Measurements from ENCODE around the gene PYGM. TPM values are rescaled to one million over a fixed set of nuclear protein-coding genes. Genes with fewer than 3 reads are reported as not detected.

Gene PYGM
- total RNA-seq, 4 donors from 2014 or later: 2.1 to 25.9 (median 12.2) TPM

DNA sequence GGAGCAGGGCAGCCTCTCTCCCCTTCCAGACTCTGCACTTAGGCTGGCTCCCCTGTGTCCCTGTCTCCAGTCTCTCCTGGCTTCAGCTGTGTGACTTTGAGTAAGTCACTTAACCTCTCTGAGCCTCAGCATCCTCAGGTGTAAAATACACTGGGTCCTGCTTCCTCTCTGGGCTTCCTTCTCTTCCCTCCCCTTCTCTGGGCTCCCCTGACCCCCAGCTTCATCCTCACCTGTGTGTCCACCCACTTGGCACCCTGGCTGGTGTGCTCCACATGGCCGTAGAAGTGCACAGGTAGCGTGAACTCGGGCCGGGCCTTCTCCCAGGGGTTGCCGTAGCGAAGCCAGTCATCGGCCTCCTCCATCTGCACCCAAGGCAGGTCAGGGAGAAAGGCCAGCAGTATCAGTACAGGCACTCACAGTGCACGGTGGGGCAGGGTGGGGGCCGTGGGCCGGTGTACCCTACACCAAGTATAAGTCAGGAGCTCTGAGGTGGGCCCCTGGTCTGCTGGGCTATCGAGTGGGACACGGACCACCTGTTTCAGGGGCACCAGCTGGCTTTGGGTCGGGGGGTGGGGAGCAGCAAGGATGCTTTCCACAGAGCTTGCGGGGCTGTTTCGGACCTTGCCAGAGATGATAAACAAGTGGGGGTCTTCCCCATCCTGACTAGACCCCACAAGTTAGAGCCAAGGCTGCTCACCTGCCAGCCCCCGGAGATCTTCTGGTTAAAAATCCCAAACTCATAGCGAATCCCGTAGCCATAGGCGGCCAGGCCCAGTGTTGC is 2.0 kb downstream of the PYGM start:
- ATAC-seq (ENCODE audit: low FRiP score): no peak
- TF ChIP-seq, protein P1, sequence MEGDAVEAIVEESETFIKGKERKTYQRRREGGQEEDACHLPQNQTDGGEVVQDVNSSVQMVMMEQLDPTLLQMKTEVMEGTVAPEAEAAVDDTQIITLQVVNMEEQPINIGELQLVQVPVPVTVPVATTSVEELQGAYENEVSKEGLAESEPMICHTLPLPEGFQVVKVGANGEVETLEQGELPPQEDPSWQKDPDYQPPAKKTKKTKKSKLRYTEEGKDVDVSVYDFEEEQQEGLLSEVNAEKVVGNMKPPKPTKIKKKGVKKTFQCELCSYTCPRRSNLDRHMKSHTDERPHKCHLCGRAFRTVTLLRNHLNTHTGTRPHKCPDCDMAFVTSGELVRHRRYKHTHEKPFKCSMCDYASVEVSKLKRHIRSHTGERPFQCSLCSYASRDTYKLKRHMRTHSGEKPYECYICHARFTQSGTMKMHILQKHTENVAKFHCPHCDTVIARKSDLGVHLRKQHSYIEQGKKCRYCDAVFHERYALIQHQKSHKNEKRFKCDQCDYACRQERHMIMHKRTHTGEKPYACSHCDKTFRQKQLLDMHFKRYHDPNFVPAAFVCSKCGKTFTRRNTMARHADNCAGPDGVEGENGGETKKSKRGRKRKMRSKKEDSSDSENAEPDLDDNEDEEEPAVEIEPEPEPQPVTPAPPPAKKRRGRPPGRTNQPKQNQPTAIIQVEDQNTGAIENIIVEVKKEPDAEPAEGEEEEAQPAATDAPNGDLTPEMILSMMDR (IDR thresholded peaks at IDR 0.05): no peak
- no peak for DNase-seq (ENCODE audit: low spot score)

DNA sequence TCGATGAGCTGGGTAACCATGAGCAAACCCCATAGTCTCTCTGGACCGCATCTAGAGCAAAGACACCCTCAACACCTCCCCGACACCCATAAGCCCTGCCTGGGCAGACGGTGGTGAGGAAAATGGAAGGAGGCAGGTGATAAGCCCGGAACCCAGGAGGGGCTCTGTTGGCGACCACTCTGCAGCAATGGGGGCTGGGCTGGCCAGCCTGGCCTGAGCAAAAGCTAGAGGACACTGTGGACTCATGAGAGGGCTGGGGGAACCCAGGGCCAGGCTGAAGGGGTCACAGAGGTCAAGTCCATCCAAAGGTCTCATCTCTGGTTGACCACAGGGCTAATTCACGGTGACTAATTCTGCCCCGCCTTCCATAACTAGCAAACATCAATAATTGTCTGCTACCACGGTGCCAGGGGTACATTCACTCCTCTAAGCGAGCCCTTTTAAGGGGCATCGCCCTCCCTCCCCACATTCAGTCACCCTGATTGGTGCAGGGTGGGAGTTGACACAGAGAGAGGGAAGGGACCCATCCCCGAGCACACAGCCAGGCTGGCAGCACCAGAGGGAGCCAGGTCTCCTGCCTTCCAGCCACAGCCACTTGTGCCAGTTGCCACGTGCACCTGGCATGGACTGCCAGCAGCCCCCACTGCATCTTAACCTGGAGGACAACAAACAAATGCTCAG is 4.0 kb downstream of the PYGM start:
- no peak for DNase-seq (ENCODE audit: low spot score)
- no peak for ATAC-seq (ENCODE audit: low FRiP score)
- TF ChIP-seq, protein P1 (IDR thresholded peaks at IDR 0.05): no peak

- DNase-seq (ENCODE audit: low spot score) (no peak), ATAC-seq (ENCODE audit: low FRiP score) (no peak)
- TF ChIP-seq, protein P1 (IDR thresholded peaks at IDR 0.05): no peak
Observed at GRCh38 chr11:64754919-64755662, 4.7 kb downstream of the PYGM start.

DNA sequence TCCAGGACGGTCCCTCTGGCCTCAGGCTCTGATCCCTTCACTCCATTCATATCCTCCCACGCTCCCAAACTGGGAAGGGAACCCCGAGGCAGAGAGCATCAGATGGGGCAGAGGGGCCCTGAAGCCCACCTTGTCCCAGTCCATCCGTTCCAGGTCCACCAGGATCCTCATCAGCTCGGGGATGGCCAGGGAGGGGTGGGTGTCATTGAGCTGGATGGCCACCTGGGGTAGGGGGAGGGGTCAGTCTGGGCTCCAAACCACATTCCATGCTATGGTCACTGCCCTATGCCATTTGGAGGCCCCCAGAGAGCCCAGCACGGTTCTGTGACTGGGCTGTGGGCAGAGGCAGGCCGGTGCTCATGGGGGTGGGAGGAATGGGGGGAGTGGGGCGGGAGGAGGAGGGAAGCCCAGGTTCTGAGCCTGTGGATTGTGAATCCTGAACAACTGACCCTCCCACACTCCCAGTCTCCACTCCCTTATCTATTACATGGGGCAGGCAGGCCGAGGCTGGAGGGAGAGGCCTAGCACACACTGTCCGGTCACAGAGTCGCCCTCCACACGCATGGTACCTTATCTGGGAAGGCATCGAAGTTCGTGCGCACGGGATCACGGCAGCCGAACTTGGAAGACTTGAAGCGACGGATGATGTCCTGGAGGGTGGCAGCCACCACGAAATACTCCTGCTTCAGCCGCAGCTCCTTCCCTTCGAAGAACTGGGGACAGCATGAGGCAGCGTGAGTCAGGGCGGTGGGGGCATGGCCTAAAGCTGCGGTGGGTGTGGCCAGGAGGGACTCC is 5.5 kb downstream of the PYGM start:
- TF ChIP-seq, protein P1 (IDR thresholded peaks at IDR 0.05): no peak
- DNase-seq (ENCODE audit: low spot score): no peak
- ATAC-seq (ENCODE audit: low FRiP score): no peak

DNA sequence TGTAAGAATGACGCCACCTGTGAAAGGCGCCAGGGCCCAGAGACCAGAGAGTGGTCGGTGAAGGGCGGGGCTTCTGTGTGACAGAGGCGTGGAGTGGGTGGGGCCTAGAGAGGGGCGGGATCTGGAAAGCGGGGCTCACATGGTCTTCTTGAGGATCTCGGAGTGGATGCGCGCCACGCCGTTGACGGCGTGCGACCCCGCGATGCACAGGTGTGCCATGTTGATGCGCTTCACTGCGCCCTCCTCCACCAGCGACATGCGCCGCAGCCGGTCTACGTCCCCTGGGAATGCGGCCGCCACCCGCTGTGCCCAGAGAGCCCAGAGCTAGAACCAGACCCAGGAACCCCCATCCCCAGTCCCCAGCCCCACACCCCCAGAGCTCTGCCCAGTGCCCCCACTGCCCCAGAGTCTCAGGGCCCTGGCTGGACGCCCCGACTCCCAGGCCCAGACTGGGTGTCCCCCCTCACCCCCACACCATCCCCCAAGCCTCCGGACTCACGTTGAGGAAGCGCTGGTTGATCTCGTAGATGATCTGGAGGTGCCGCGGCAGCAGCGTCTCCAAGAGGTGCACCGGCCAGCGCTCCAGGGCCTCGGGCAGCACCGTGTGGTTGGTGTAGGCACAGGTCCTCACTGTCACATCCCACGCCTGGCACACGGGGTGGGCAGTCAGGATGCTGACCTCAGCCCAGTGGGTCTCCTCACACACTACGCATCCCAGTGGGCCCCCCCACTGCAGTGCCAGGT is 6.2 kb downstream of the PYGM start:
- DNase-seq (ENCODE audit: low spot score): no peak
- TF ChIP-seq, protein P1 (IDR thresholded peaks at IDR 0.05): no peak
- no peak for ATAC-seq (ENCODE audit: low FRiP score)

DNA sequence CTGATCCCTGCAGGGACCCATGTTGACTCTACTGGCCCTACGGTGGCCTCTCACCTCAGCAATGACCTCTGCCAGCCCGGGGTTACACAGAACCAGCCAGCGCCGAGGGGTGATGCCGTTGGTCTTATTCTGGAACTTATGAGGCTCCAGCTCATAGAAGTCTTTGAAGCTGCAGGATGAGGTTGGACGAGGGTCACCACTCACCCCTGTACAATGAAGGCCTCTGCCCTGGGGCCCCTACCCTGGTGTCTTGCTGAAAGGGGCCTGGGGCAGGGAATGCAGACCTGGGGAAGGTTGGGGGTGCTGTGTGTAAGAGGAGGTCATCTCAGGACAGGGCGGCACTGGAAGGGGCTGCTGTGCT is 6.8 kb downstream of the PYGM start:
- TF ChIP-seq, protein P1 (IDR thresholded peaks at IDR 0.05): no peak
- DNase-seq (ENCODE audit: low spot score) (no peak), ATAC-seq (ENCODE audit: low FRiP score) (no peak)
